OCI-LY3 (cell line): ENCODE measurements around the gene EXPH5.

Source experiments
- CTCF ChIP-seq: fragments of 200-600, 300-600 bp; sonication (generic); IDR thresholded peaks from 2 replicates; pipeline ENCODE4 v1.5.1; 2014; ENCODE audit warnings: antibody characterized with exemption, low read length, low read depth
- EZH2phosphoT487 ChIP-seq: fragments of 200-600 bp; shearing (Covaris generic); IDR thresholded peaks from 2 replicates; pipeline ENCODE4 v1.6.1; 2018; ENCODE audit warnings: antibody characterized with exemption, mixed run types, low read depth

DNA sequence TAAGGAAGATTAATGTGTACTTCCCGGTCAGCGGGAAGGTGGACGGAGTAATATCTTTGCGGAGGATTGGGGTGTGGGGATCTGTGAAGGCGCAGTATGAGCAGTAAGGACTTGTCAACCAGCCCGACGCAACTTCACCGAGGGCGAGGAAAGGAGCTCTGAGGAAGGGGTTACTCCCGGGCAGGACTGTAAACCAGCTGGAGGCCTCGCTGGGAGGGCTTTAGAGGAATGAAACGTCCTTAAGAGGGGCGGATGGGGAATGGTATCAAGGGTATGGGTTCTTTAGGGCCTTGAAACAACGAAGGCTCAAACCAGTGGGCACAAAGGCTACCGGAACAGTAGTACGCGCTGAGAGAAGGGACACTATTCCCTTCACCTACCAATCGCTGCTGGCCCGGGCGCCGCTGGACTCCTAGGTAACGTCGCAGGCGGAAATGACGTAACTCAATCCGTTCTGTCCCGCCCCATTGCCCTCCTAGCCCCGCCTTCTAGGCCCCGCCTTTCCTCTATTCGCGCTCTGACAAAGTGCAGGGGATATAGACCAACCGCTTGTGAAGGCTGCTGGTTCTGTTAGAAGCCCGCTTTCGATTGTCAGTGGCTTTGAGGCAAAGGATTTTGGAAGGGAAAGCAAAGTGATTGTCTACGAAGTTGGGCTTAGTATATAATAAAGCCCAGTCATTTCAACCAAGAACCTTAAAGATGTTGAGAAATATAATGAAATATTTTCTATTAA lies 126.3 kb downstream of the EXPH5 start, which contains the start of gene C11orf65:
- TF ChIP-seq CTCF: no peak
- no peak for TF ChIP-seq EZH2phosphoT487
